ENCODE measurements around the gene NR2E1. TPM values are rescaled to one million over a fixed set of nuclear protein-coding genes. Genes with fewer than 3 reads are reported as not detected.

The NR2E1 gene
- total and polyA plus RNA-seq, 2 of the 4 experiments (the other 2 are of a cell fraction) = not detected

DNA sequence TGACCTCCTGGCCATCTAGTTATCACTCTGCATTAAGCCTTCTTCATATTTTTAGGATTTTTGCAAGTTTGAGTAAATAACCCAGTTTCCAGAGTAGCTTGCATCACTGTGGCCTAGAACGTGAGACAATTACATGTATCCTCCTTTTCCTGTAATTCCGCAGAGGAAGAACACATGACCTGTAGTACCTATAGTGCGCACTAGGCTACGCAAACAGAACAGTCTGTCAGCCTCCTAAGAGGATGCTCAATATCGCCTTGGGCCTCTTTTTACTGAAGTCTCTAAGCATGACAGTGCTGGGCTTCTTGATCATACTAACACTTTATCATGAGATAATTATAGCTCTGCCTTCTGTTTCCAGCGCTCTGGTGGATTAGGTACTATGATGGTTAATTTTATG is 20.2 kb upstream of the NR2E1 start:
- dilution Hi-C loops (cut with HindIII; ENCODE audit: low sequenced_read_pairs, unreplicated experiment) (no loop called here), in situ Hi-C loops (cut with MboI; ENCODE audit: low sequenced_read_pairs) (no loop called here), intact Hi-C loops (cut with micrococcal nuclease) (no loop called here)
- Histone ChIP-seq H3K9ac (ENCODE audit: low read depth, low read length) (no peak overlapping the region), H2BK5ac (ENCODE audit: low read depth, low read length, poor library complexity, severe bottlenecking) (no peak overlapping the region), H2BK15ac (ENCODE audit: low read depth, low read length) (no peak overlapping the region), H4K8ac (ENCODE audit: low read depth in 2 of 2, low read length in 2 of 2) (no peak overlapping the region), H2BK20ac (ENCODE audit: low read depth, low read length) (no peak overlapping the region), H3K18ac (ENCODE audit: low read depth, low read length) (no peak overlapping the region), H3K9me3 (ENCODE audit: control insufficient read depth, insufficient read depth, low read length) (no peaks in the 10 kb centered on the region), H2AK5ac (ENCODE audit: low read depth, low read length) (no peak overlapping the region), H3K23ac (ENCODE audit: low read depth, low read length) (no peak overlapping the region), H3K4me2 (ENCODE audit: low read depth, low read length) (no peak overlapping the region), H2AFZ (replicated peaks; ENCODE audit: low read length, poor library complexity) (no peak overlapping the region), H3K14ac (replicated peaks; ENCODE audit: low read depth, low read length) (no peak overlapping the region), H4K5ac (ENCODE audit: low read depth, low read length) (no peak overlapping the region), H3K4ac (ENCODE audit: low read depth, low read length) (no peak overlapping the region), H3K36me3 (ENCODE audit: control insufficient read depth, insufficient read depth, low read length) (no peaks in the 10 kb centered on the region), H4K91ac (ENCODE audit: insufficient read depth, low read depth, low read length) (no peak overlapping the region), H2BK120ac (ENCODE audit: low read depth, low read length) (no peak overlapping the region), H3K56ac (ENCODE audit: extremely low read depth, insufficient read depth, low read length) (no peak overlapping the region), H3K4me1 (ENCODE audit: control insufficient read depth, insufficient read depth, low read length) (no peaks in the 10 kb centered on the region), H2AK9ac (replicated peaks; ENCODE audit: low read depth, low read length, poor library complexity) (no peak overlapping the region), H4K20me1 (ENCODE audit: insufficient read depth, low read length) (no peaks in the 10 kb centered on the region), H3K27ac (ENCODE audit: insufficient read depth, low read length) (no peak overlapping the region), H3K4me3 (ENCODE audit: insufficient read depth, low read depth, low read length) (no peak overlapping the region), H3K27me3 (ENCODE audit: control insufficient read depth, insufficient read depth, low read length) (peaks cover 19% of the 10 kb centered on the region), H3K9me1 (ENCODE audit: insufficient read depth, low read length) (no peaks in the 10 kb centered on the region), H3K79me1 (ENCODE audit: low read depth in 1 of 2, low read length in 2 of 2) (no peaks in the 10 kb centered on the region)
- no TSS peak for BruUV-seq (replicated peaks)
- ChIA-PET CTCF (no interaction called here), POLR2A (ENCODE audit: unreplicated experiment) (no interaction called here)
- no peak for TF ChIP-seq MXI1 (IDR thresholded peaks at IDR 0.05; ENCODE audit: borderline replicate concordance, low read depth, low read length)
- TF ChIP-seq CHD1 (IDR thresholded peaks at IDR 0.05; ENCODE audit: low read depth, low read length) = no peak
- no peak for TF ChIP-seq MAZ (IDR thresholded peaks at IDR 0.05; ENCODE audit: borderline replicate concordance, low read depth, low read length)
- no peak for TF ChIP-seq CEBPB (IDR thresholded peaks at IDR 0.05; ENCODE audit: low read depth, low read length)
- no peak for TF ChIP-seq RFX5 (IDR thresholded peaks at IDR 0.05; ENCODE audit: low read depth, low read length)
- ATAC-seq (ENCODE audit: low read depth) = no peak
- no peak for DNase-seq
- WGBS, 2 experiments (ENCODE audit: extremely low coverage in 2 of 2, insufficient read length in 1 of 2) = 17% methylated on average over 1 of the region's 6 CpGs; no CpG with 5 or more reads in 1 of the 2 experiments

Data from IMR-90 (cell line).